Stimulated activated CD4-positive, alpha-beta T cell treated with anti-CD3 and anti-CD28 coated beads, Interleukin-2, amount 100 ng/mL, for 4 hours (primary cell): ENCODE results near the gene DNAJC5.
"Not testable (repeated sequence)": the region's sequence is repeated elsewhere in the genome, so short reads cannot be mapped to it uniquely, and the experiment has no call there.

Experiments used
- DNase-seq: peaks from one replicate; pipeline ENCODE4 v3.0.0-alpha.2; 2020; ENCODE audit warnings: low read depth

DNAJC5 gene

GRCh38 chr20:63894358-63895201, at the start of gene DNAJC5:
Gene DNAJC5, plus strand, starts transcription at chr20:63895126. Its CDS starts 33,220 bp downstream, at chr20:63928346.
- DNase-seq = peak; percentile 95

- no peak for DNase-seq
Measured at GRCh38 chr20:63846128-63846771, 48.7 kb upstream of the DNAJC5 start.

GRCh38 chr20:63846888-63847236, 48.1 kb upstream of the DNAJC5 start:
- no peak for DNase-seq

GRCh38 chr20:63847237-63848002, 47.5 kb upstream of the DNAJC5 start:
- no peak for DNase-seq

GRCh38 chr20:63848003-63848911, 46.7 kb upstream of the DNAJC5 start:
- no peak for DNase-seq

- no peak for DNase-seq
Measured at GRCh38 chr20:63850689-63851547, 44.0 kb upstream of the DNAJC5 start.

- DNase-seq = not testable (repeated sequence)
Measured at GRCh38 chr20:63851548-63851943, 43.4 kb upstream of the DNAJC5 start.

- not testable (repeated sequence) for DNase-seq
Measured at GRCh38 chr20:63853733-63854068, 41.2 kb upstream of the DNAJC5 start.

- DNase-seq = no peak
Measured at GRCh38 chr20:63854069-63854765, 40.7 kb upstream of the DNAJC5 start.

- no peak for DNase-seq
Measured at GRCh38 chr20:63854766-63855362, 40.1 kb upstream of the DNAJC5 start.

- no peak for DNase-seq
Measured at GRCh38 chr20:63855363-63856097, 39.4 kb upstream of the DNAJC5 start.

GRCh38 chr20:63856098-63856511, 38.8 kb upstream of the DNAJC5 start:
- DNase-seq = no peak

- DNase-seq = no peak
Measured at GRCh38 chr20:63857764-63858392, 37.0 kb upstream of the DNAJC5 start.

GRCh38 chr20:63858393-63859165, 36.3 kb upstream of the DNAJC5 start:
- no peak for DNase-seq

GRCh38 chr20:63859166-63859699, 35.7 kb upstream of the DNAJC5 start:
- no peak for DNase-seq

- no peak for DNase-seq
Measured at GRCh38 chr20:63860325-63861051, 34.4 kb upstream of the DNAJC5 start.
